ENCODE results near the gene CFAP221. TPM values are rescaled to one million over a fixed set of nuclear protein-coding genes. Genes with fewer than 3 reads are reported as not detected.

CFAP221 gene
- total RNA-seq, 2 experiments from 2014 or later = not detected

- BruUV-seq (replicated peaks) = no TSS peak
These were observed 159.3 kb downstream of the CFAP221 start for GRCh38 chr2:119703526-119703925.

GRCh38 chr2:119704670-119705120, 160.4 kb downstream of the CFAP221 start:
- POLR2A ChIA-PET = no interaction called here

More at GRCh38 chr2:119703526-119703925, 159.3 kb downstream of the CFAP221 start:
- no peaks in the 10 kb centered on the region for H3K9me2 ChIP-seq (ENCODE audit: insufficient read depth, low read length)
- H3K4me1 ChIP-seq (ENCODE audit: insufficient read depth, low read length, poor library complexity, severe bottlenecking) = peaks cover 9% of the 10 kb centered on the region
- no peaks in the 10 kb centered on the region for H3K36me3 ChIP-seq (ENCODE audit: insufficient read depth, low read length)
- POLR2A ChIA-PET = interaction anchor here (1.0 kb wide), 1 partner anchor 590 kb away, joined by 3 read pairs; no protein-coding TSS in a partner anchor
- intact Hi-C loops (cut with micrococcal nuclease; ENCODE audit: unreplicated experiment) = loop anchor here (1.0 to 5.0 kb wide), 4 partner anchors 55 to 609 kb away; partner anchors contain the start of gene PTPN4
- no peak overlapping the region for H3K4me2 ChIP-seq (ENCODE audit: low read length)
- no peak for TF ChIP-seq EZH2phosphoT487 (IDR thresholded peaks at IDR 0.05; ENCODE audit: borderline replicate concordance, low read depth, low read length)
- TF ChIP-seq CTCF (conservative IDR thresholded peaks at IDR 0.05; ENCODE audit: low read length) = no peak
- CTCF ChIA-PET (ENCODE audit: unreplicated experiment) = interaction anchor here (0.7 to 1.6 kb wide), 3 partner anchors 120 to 475 kb away, joined by 3 read pairs; no protein-coding TSS in a partner anchor
- no peak overlapping the region for H3K27ac ChIP-seq (ENCODE audit: low read depth, low read length, poor library complexity, severe bottlenecking)
- H3K4me3 ChIP-seq (ENCODE audit: low read depth, low read length, poor library complexity, severe bottlenecking) = no peak overlapping the region
- no peaks in the 10 kb centered on the region for H4K20me1 ChIP-seq (ENCODE audit: insufficient read depth, low read length)
- no peak for DNase-seq (ENCODE audit: low spot score)
- H3K79me2 ChIP-seq (ENCODE audit: insufficient read depth, low read depth, low read length) = no peaks in the 10 kb centered on the region
- H2AFZ ChIP-seq (ENCODE audit: low read length) = no peak overlapping the region
- H3K9me3 ChIP-seq (ENCODE audit: low read length) = no peaks in the 10 kb centered on the region

More at GRCh38 chr2:119704670-119705120, 160.4 kb downstream of the CFAP221 start:
- Histone ChIP-seq H3K9me3 (ENCODE audit: low read length) (no peaks in the 10 kb centered on the region), H3K4me1 (ENCODE audit: insufficient read depth, low read length, poor library complexity, severe bottlenecking) (no peaks in the 10 kb centered on the region), H3K36me3 (ENCODE audit: insufficient read depth, low read length) (no peaks in the 10 kb centered on the region), H3K27ac (ENCODE audit: low read depth, low read length, poor library complexity, severe bottlenecking) (no peak overlapping the region), H3K4me2 (ENCODE audit: low read length) (no peak overlapping the region), H3K4me3 (ENCODE audit: low read depth, low read length, poor library complexity, severe bottlenecking) (no peak overlapping the region), H4K20me1 (ENCODE audit: insufficient read depth, low read length) (no peaks in the 10 kb centered on the region), H2AFZ (ENCODE audit: low read length) (no peak overlapping the region), H3K79me2 (ENCODE audit: insufficient read depth, low read depth, low read length) (no peaks in the 10 kb centered on the region), H3K9me2 (ENCODE audit: insufficient read depth, low read length) (no peaks in the 10 kb centered on the region)
- no TSS peak for BruUV-seq (replicated peaks)
- CTCF ChIA-PET (ENCODE audit: unreplicated experiment) = interaction anchor here (1.6 kb wide), 1 partner anchor 470 kb away, joined by 3 read pairs; no protein-coding TSS in a partner anchor
- intact Hi-C loops (cut with micrococcal nuclease; ENCODE audit: unreplicated experiment) = loop anchor here (5.0 kb wide), 1 partner anchor 608 kb away; no protein-coding TSS in a partner anchor
- TF ChIP-seq EZH2phosphoT487 (IDR thresholded peaks at IDR 0.05; ENCODE audit: borderline replicate concordance, low read depth, low read length) (no peak), CTCF (conservative IDR thresholded peaks at IDR 0.05; ENCODE audit: low read length) (no peak)
- no peak for DNase-seq (ENCODE audit: low spot score)
